Neural progenitor cell (in vitro differentiated cells): ENCODE data around the gene MYBPH. TPM values are rescaled to one million over a fixed set of nuclear protein-coding genes. Genes with fewer than 3 reads are reported as not detected.
A peak's percentile ranks its signal among the peaks of the same experiment; 100 is the strongest.

ENCODE experiments used
- DNase-seq: peaks from one replicate; pipeline ENCODE4 v3.0.0-alpha.2; 2016; ENCODE audit warnings: low spot score
- H2AFZ ChIP-seq: fragments of 200-600 bp; sonication (generic); replicated peaks from 2 replicates; pipeline ENCODE4 v1.6.1; 2016; ENCODE audit warnings: antibody characterized with exemption
- H3F3A ChIP-seq: fragments of 200-600 bp; sonication (generic); 2 replicates; pipeline ENCODE4 v1.6.1; 2016; ENCODE audit warnings: antibody characterized with exemption, low read depth
- H3K27ac ChIP-seq: fragments of 200-600 bp; sonication (generic); 2 replicates; pipeline ENCODE4 v1.5.1; 2016; ENCODE audit warnings: mild to moderate bottlenecking
- H3K27me3 ChIP-seq: fragments of 200-600 bp; sonication (generic); 2 replicates; pipeline ENCODE4 v1.6.1; 2016; ENCODE audit warnings: mild to moderate bottlenecking, moderate library complexity
- H3K36me3 ChIP-seq: fragments of 200-600 bp; sonication (generic); 2 replicates; pipeline ENCODE4 v1.5.1; 2016
- H3K4me1 ChIP-seq: fragments of 200-600 bp; sonication (generic); 2 replicates; pipeline ENCODE4 v1.6.1; 2016; ENCODE audit warnings: mixed run types
- H3K4me2 ChIP-seq: fragments of 200-600 bp; sonication (generic); 2 replicates; pipeline ENCODE4 v1.6.1; 2016
- H3K4me3 ChIP-seq: fragments of 200-600 bp; sonication (generic); 2 replicates; pipeline ENCODE4 v1.5.1; 2016
- H3K79me2 ChIP-seq: fragments of 200-600 bp; sonication (generic); 2 replicates; pipeline ENCODE4 v1.6.1; 2016; ENCODE audit warnings: low read depth
- H3K9ac ChIP-seq: fragments of 200-600 bp; sonication (generic); 2 replicates; pipeline ENCODE4 v1.6.1; 2016
- H3K9me3 ChIP-seq: fragments of 200-600 bp; sonication (generic); 2 replicates; pipeline ENCODE4 v1.5.1; 2016; ENCODE audit warnings: low read depth
- H4K20me1 ChIP-seq: fragments of 200-600 bp; sonication (generic); 2 replicates; pipeline ENCODE4 v1.6.1; 2016; ENCODE audit warnings: low read depth
- H3K27ac Mint-ChIP-seq: 3 replicates; pipeline ENCODE4 v1.8.0; 2021; ENCODE audit warnings: mixed read lengths
- H3K27me3 Mint-ChIP-seq: 2 replicates; pipeline ENCODE4 v1.8.0; 2022; ENCODE audit warnings: low read depth, mild to moderate bottlenecking, inconsistent platforms, moderate library complexity, mixed read lengths; ENCODE audit not compliant: insufficient read depth
- H3K36me3 Mint-ChIP-seq: 3 replicates; pipeline ENCODE4 v1.8.0; 2021; ENCODE audit warnings: mixed read lengths
- H3K4me1 Mint-ChIP-seq: 3 replicates; pipeline ENCODE4 v1.8.0; 2021; ENCODE audit warnings: mixed read lengths
- H3K4me3 Mint-ChIP-seq: 3 replicates; pipeline ENCODE4 v1.8.0; 2021; ENCODE audit warnings: mild to moderate bottlenecking, moderate library complexity, mixed read lengths
- H3K9me3 Mint-ChIP-seq: 3 replicates; pipeline ENCODE4 v1.8.0; 2020; ENCODE audit warnings: mixed read lengths
- CTCF ChIP-seq: fragments of 200-600 bp; sonication (generic); IDR thresholded peaks from 2 replicates; pipeline ENCODE4 v1.5.1; 2017; ENCODE audit warnings: antibody characterized with exemption, mild to moderate bottlenecking
- EZH2 ChIP-seq: fragments of 200-600 bp; sonication (generic); IDR thresholded peaks from 2 replicates; pipeline ENCODE4 v1.6.1; 2017; ENCODE audit warnings: antibody characterized with exemption, mild to moderate bottlenecking, moderate library complexity
- EZH2phosphoT487 ChIP-seq: fragments of 200-600 bp; sonication (generic); IDR thresholded peaks from 2 replicates; pipeline ENCODE4 v1.6.1; 2017; ENCODE audit warnings: antibody characterized with exemption
- total RNA-seq: library from RNA; depleted of rRNA; stranded (reverse); fragments of >200 nt; gene quantifications from 2 replicates; pipeline ENCODE4 v1.2.3, GENCODE V29; 2015; ENCODE audit warnings: low replicate concordance

Gene MYBPH
- total RNA-seq, 1 donor from 2014 or later: not detected

DNA sequence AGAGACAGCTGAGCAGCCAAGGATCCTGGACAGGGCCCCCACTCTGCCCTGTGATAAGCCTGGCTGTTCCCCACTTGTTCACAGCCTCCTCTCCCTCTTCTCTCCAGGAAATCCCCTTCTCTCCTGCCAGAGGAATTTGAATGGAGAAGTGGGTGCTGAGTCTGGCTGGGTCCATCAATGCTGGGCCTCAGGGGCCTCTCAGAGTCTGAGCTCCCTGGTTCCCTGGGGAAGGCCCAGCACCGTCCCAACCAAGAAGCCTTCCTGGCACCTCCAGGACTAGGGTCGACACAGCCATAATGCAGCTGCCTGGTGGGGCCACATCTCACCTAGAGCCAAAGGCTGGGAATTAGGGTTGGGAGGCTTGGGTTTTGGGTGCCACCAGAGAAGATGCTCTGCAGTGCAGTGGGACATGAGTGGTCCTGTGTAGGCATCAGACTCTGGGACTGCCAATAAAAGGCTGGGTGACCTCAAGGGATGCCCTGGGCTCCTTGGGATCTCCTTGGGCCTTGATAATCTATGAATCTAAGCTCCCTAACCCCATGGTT lies 2.5 kb downstream of the MYBPH start:
- Mint-ChIP-seq H3K4me1 (peaks cover 40% of the 10 kb centered on the region), H3K4me3 (no peak overlapping the region), H3K9me3 (no peaks in the 10 kb centered on the region), H3K27me3 (peaks cover 7% of the 10 kb centered on the region), H3K36me3 (peaks cover 2% of the 10 kb centered on the region), H3K27ac (no peak overlapping the region)
- no peak overlapping the region for H3K9ac ChIP-seq
- DNase-seq: no peak
- H2AFZ ChIP-seq: no peak overlapping the region
- no peaks in the 10 kb centered on the region for H4K20me1 ChIP-seq
- H3K4me2 ChIP-seq: no peak overlapping the region
- H3K9me3 ChIP-seq: no peaks in the 10 kb centered on the region
- no peak for TF ChIP-seq CTCF
- no peak for TF ChIP-seq EZH2phosphoT487
- TF ChIP-seq EZH2: no peak
- no peaks in the 10 kb centered on the region for H3K36me3 ChIP-seq
- H3K27ac ChIP-seq: no peak overlapping the region
- H3F3A ChIP-seq: peaks cover 12% of the 10 kb centered on the region
- no peaks in the 10 kb centered on the region for H3K79me2 ChIP-seq
- no peaks in the 10 kb centered on the region for H3K27me3 ChIP-seq
- H3K4me1 ChIP-seq: peaks cover 18% of the 10 kb centered on the region
- no peak overlapping the region for H3K4me3 ChIP-seq

GRCh38 chr1:203172184-203173010 lies 3.2 kb downstream of the MYBPH start:
- no peak overlapping the region for H3K4me2 ChIP-seq
- DNase-seq: peak; percentile 76
- no peaks in the 10 kb centered on the region for H3K9me3 Mint-ChIP-seq
- no peaks in the 10 kb centered on the region for H3K79me2 ChIP-seq
- peak overlapping the region; percentile 52 for H3K4me3 Mint-ChIP-seq
- peaks cover 5% of the 10 kb centered on the region for H3F3A ChIP-seq
- no peaks in the 10 kb centered on the region for H4K20me1 ChIP-seq
- no peak overlapping the region for H3K27ac ChIP-seq
- no peaks in the 10 kb centered on the region for H3K27me3 ChIP-seq
- no peak overlapping the region for H2AFZ ChIP-seq
- H3K36me3 ChIP-seq: no peaks in the 10 kb centered on the region
- H3K36me3 Mint-ChIP-seq: peaks cover 2% of the 10 kb centered on the region
- no peak overlapping the region for H3K9ac ChIP-seq
- peak overlapping the region; percentile 82 for H3K27ac Mint-ChIP-seq
- TF ChIP-seq CTCF (peak; percentile 70), EZH2phosphoT487 (no peak), EZH2 (no peak)
- peaks cover 7% of the 10 kb centered on the region for H3K27me3 Mint-ChIP-seq
- peaks cover 37% of the 10 kb centered on the region for H3K4me1 Mint-ChIP-seq
- peaks cover 12% of the 10 kb centered on the region for H3K4me1 ChIP-seq
- H3K4me3 ChIP-seq: no peak overlapping the region
- no peaks in the 10 kb centered on the region for H3K9me3 ChIP-seq

GRCh38 chr1:203171341-203172183 lies 4.1 kb downstream of the MYBPH start:
- H3K4me3 Mint-ChIP-seq: no peak overlapping the region
- Histone ChIP-seq H3K9ac (no peak overlapping the region), H3K36me3 (no peaks in the 10 kb centered on the region), H3K4me3 (no peak overlapping the region), H3K27ac (no peak overlapping the region), H3F3A (no peaks in the 10 kb centered on the region), H3K4me1 (peaks cover 5% of the 10 kb centered on the region), H3K79me2 (no peaks in the 10 kb centered on the region), H4K20me1 (no peaks in the 10 kb centered on the region), H3K9me3 (no peaks in the 10 kb centered on the region), H3K4me2 (no peak overlapping the region), H2AFZ (no peak overlapping the region), H3K27me3 (no peaks in the 10 kb centered on the region)
- peak overlapping the region; percentile 82 for H3K27ac Mint-ChIP-seq
- peaks cover 35% of the 10 kb centered on the region for H3K4me1 Mint-ChIP-seq
- peaks cover 2% of the 10 kb centered on the region for H3K36me3 Mint-ChIP-seq
- peaks cover 2% of the 10 kb centered on the region for H3K27me3 Mint-ChIP-seq
- TF ChIP-seq EZH2phosphoT487 (no peak), CTCF (no peak), EZH2 (no peak)
- no peaks in the 10 kb centered on the region for H3K9me3 Mint-ChIP-seq
- no peak for DNase-seq
